Fibroblast of skin of right biceps (primary cell): ENCODE results near the gene SOCS1.

Experiments
- DNase-seq: peaks from one replicate; pipeline ENCODE4 v3.0.0-alpha.2; 2013

The SOCS1 gene

DNA sequence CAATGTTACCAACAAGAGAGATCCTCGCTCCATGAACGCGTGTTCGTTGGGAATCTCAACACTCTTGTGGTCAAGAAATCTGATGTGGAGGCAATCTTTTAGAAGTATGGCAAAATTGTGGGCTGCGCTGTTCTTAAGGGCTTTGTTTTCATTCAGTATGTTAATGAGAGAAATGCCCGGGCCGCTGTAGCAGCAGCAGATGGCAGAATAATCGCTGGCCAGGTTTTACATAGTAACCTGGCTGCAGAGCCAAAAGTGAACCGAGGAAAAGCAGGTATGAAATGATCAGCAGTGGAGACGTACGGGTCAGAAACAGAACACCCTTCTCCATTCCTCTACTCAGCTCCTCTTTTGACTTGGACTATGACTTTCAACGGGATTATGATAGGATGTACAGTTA lies 13.3 kb downstream of the SOCS1 start:
- no peak for DNase-seq

DNA sequence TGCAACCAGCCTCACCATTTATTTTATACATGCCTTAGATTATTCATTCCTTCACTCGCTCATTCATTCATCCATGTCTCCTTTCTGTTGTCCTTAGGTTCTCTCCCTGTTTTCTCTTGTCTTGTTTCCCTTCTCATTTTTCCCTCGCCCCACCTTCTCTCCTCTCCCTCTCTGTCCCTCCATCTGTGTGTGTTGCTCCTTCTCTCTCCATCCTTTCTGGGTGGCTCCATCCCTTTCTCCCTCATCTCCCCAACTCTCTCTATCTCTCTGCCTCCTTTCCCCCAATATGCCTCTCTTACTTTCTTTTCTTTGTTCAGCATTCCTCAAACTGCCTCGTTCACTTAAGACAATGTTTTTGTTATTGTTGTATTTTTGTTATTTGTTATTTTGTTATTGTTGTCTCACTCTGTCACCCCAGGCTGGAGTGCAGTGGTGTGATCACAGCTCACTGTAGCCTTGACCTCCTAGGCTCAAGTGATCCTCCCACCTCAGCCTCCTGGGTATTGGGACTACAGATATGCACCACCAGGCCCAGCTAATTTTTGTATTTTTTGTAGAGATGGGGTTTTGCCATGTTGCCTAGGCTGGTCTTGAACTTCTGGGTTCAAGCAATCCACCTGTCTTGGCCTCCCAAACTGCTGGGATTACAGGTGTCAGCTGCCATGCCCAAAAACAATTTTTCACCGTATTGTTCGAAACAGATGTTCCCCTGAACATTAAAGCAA lies 14.4 kb downstream of the SOCS1 start:
- no peak for DNase-seq

DNA sequence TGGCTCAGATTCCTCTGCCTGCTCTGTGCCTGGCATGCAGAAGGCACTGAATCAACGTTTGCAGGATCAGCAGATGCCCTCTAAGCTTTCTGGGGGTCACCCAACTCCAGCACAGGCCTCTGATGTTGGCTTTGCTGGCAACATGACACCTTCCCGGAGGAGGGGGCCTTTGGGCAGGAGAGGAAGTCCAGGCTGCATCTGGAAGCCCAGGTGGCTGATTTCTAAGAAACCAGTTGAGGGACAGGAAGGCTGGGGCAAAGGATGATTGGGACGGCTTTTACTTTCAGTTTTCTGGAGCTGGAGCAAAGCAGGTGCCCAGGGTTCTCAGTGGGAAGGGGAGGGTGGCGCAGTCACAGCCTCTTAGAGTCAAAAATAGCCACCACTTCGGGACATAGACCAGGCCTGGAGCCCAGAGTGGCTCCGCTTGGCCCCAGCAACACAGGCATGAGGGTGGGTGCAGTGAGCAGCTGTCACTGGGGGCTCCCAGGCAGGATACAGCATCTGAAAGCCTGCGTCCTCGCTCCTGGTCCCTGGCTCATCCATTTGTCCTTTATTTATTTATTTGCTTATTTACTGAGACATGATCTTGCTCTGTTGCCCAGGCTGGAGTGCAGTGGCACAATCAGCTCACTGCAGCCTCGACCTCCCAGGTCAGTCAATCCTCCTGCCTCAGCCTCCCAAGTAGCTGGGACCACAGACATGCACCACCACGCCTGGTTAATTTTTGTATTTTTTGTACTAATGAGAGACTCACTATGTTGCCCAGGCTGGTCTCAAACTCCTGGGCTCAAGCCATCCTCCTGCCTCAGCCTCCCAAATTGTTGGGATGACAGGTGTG lies 15.1 kb downstream of the SOCS1 start:
- no peak for DNase-seq

- no peak for DNase-seq
These were observed 16.1 kb downstream of the SOCS1 start for GRCh38 chr16:11239644-11240632.

GRCh38 chr16:11238272-11239202 lies 17.5 kb downstream of the SOCS1 start:
- no peak for DNase-seq

DNA sequence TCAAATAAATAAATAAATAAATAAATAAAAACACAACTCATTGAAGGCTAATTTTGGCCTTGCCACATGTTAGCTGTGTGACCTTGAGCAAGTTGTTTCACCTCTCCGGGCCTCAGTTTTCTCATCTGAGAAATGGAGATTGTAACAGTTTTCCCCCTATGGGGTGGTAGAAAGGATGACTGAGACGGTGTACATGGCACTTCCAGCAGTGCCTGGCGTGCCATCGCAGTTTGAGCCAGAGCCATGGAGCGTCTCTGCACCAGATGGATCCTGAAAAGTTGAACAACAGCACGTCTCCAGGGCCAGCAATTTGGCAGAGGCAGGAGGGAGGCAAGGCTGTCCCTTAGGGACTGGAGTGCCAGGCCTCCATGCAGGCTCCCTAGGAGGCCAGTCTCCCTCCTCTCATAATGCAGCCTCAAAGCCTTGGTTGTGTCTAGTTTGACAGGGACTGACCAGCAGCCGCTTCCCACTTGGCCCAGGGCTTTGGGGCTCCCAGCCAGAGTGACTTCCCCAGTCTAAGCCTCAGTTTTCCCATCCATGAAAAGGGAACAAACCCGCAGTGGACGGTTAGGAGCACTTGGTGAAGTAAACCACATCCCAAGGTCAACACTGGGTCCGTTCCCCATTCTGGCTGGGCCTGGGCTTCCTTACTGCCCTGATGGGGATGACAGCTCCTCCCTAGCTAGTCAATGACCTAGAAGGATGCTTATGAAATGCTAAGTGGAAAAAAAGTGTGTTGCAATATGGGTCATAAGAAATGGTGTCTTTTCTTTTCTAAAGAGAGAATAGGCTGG lies 19.3 kb downstream of the SOCS1 start:
- no peak for DNase-seq

DNA sequence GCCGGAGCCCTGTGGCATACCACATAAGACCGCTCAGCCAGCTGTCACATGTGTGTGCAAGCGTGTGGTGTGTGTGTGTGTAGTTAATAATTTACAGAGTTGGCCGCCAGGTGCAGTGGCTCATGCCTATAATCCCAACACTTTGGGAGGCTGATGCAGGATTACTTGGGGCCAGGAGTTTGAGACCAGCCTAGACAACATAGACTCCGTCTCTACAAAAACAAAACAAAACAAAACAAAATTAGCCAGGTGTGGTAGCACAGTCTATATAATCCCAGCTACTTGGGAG lies 20.4 kb downstream of the SOCS1 start:
- DNase-seq, result no peak

DNA sequence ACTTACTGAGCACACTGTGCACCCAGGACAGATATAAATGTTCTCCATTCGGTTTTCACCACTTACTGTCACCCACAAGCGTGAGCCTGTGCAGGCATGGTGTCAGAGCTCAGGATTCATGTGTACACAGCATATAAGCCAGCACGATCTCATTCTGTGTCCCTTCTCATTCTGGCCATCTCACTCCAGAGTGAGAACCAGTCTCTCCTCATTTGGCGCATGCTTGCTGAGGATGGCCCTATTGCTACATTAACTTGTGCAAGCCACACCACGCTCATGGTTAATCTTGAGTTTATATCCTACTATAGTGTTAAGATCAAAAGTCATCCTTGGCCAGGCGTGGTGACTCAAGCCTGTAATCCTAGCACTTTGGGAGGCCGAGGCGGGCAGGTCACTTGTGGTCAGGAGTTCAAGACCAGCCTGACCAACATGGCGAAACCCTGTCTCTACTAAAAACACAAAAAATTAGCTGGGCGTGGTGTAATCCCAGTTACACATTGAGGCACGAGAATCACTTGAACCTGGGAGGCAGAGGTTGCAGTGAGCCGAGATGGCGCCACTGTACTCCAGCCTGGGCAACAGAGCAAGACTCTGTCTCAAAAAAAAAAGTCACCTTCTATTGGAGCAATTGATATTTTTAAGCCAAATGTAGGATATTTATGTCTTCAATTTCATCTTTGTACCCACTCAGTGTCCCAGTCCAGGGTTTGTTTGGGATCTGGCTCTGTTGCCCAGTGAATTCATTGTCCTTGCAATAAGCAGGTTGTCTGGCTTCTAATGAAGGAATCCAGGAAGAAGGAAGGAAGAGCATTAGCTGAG lies 20.9 kb downstream of the SOCS1 start:
- no peak for DNase-seq

DNA sequence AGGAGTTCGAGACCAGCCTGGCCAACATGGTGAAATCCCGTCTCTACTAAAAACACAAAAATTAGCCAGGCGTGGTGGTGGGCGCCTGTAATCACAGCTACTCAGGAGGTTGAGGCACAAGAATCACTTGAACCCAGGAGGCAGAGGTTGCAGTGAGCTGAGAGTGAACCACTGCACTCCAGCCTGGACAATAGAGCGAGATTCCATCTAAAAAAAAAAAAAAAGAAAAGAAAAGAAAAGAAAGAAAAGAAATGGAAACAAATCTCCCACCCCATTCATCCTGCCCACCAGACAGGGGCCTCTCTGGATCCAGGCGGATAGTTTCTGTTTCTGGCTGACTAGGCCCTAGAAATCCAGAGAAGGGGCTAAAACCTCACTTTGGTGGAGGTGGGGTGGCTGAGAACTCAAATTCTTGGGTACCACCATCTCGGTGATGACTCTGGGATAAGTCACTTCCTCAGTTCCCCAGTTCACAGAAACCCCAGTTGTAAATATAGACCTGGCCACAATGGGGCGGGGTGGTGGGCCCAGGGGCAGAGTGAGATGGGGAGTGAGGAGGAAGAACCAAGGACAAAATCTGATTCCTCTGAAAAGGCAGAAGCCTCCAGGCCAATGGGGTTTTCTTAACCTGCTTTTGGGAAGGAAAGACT lies 22.2 kb downstream of the SOCS1 start:
- no peak for DNase-seq

DNA sequence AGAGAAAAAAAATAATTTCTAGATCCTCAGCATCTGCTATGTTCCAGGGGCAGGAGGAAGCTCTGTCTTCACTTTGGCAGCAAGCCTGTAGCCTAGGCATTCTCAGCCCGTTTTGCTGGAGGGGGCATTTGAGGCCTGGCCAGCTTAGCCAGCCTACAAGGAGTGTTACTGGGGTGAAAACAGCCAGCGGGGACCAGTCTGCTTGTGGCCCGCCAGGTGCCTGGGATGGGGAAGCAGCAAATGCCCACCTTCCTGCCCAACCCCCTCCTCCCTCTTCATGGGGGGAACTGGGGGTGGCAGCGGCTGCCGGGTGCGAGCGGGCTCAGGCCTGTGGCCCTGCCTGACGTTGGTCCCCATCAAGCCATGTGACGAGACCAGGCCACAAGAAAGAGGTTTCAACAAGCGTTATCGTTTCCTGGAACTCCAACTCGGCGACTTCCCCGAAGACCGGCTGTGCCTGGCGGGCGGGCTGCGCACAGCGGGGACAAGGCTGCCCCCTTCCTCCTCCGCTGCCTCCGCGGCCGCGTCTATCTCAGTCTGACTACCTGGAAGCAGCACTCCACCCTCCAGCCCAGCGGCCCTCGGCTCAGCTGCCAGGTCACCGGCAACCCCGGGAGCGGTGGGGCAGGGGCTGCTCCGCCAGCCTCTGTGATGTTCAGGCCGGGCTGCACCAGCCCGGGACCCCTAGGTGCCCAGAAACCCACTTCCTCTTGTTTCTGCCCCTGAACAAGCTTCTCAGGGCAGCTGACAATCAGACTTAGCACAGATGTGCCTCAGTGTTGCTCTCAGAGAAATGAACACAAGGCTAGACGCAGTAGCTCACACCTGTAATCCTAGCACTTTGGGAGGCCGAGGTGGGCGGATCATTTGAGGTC lies 22.9 kb downstream of the SOCS1 start:
- DNase-seq, result no peak

- no peak for DNase-seq
These were observed 23.6 kb downstream of the SOCS1 start for GRCh38 chr16:11232302-11232851.

DNA sequence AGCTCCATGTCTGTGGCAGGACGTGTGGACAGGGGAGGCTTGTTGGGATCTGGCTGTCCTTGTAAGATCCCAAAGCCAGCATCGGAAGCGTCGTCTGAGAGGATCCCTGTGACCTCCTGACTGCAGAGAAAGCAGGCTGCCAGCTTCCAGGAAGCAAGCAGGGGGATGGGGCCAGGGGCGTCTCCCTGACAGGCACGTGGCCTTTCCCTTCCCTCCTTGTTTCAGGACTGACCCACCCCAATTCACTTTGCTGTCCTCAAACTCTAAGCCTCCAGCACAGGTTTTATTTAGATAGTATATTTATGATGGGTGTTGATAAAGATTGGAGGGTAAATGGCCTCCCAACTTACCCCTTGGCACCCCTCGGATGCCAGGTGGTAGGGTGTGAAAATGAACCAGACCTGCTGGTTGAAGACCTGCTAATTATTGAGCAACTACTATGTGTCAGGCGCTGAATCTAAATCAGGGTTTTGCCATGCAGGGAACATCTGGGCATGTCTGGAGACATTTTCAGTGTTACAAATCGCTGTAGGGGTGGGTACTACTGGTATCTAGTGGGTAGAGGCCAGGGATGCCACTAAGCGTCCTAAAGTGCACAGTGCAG lies 24.5 kb downstream of the SOCS1 start:
- no peak for DNase-seq

GRCh38 chr16:11229906-11230305 lies 26.1 kb downstream of the SOCS1 start:
- no peak for DNase-seq

- DNase-seq, result no peak
These were observed 26.6 kb downstream of the SOCS1 start for GRCh38 chr16:11229432-11229831.

DNA sequence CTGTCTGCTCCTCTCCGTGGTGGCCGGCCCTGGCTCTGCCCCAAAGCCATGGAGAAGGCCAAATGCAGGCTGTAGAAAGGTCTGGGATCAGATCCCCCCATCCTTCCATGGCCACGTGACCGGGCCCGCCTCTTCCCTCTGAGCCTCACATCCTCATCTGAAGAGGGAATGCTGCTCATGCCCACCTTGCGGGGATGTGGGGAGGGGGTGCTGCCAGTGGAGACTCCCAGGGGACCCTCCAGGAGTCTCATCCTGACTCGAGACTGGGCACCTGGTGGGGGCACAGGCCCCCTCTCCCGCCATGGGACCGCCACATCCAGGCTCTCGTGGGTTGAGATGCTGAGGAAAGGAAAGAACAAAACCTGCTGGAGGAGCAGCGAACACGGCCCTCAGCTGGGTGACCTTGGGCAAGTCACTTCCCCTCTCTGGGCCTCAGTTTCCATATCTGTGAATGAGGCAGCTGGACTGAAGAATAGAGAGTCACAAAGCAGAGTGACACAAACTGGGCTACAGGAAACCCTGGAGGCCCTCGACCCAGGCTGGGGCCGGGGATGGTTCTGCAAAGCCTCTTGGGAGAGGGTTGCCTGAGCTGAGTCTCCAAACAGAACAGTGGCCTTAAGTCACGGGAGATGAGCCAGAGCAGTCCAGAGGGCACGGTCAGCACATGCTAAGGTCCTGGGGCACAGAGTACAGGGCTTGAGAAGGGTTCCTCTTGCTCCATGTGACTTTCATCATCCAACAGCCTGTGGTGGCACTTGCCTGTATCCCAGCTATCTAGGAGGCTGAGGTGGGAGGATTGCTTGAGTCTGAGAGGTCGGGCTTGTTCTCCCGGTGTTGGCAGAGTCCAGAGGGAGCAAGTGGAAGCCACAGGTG lies 30.1 kb downstream of the SOCS1 start:
- no peak for DNase-seq

DNA sequence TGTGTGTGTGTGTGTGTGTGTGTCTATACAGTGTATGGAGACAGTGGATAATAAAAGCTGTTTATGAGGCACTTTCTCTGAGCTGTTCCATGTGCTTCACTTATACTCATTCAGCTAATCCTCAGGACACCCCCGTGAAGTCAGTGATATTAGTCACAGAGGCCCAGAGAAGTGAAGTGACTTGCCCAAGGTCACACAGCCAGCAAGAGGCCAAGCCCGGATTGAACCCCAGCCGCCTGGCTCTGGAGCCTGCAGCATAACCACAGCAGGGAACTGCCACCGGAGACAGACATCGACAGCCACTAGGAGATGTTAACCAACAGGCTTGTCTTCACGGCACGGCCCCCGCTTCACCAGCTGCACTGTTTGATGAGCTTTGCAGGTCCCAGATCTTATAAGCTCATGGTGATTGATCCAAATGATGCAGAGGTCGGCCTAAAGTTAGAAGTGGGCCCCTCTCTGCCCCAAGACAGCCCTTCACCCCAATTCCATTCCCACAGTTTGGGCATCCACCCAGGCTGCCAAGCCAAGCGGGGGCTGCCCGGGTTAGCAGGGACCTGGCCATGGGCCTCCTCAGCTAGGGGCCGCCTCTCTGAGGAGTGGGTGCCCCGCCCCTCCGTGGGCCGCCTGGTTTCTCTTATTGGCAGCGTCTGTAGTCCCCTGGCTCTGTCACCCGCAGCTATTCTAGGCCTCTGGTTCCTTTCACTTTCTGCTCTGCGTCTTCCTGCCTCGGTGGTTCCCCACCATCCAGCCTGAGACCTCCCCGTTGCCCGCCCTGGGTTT lies 30.9 kb downstream of the SOCS1 start:
- DNase-seq, result no peak
